Measurements from ENCODE around the gene GRK6.
A peak's percentile ranks its signal among the peaks of the same experiment; 100 is the strongest.
"Not testable (repeated sequence)": the region's sequence is repeated elsewhere in the genome, so short reads cannot be mapped to it uniquely, and the experiment has no call there.

Gene GRK6

GRCh38 chr5:177471610-177472356 is 45.3 kb downstream of the GRK6 start:
- DNase-seq (ENCODE audit: low spot score), result peak; percentile 58

GRCh38 chr5:177472460-177473442 is 46.3 kb downstream of the GRK6 start:
- DNase-seq (ENCODE audit: low spot score), result peak; percentile 76

GRCh38 chr5:177473443-177474001 is 47.0 kb downstream of the GRK6 start, which contains the start of gene DBN1:
TSS of gene DBN1 (minus strand) at chr5:177473634. CDS start at chr5:177473521, 113 bp downstream.
- peak; percentile 80 for DNase-seq (ENCODE audit: low spot score)

- DNase-seq (ENCODE audit: low spot score), result peak; percentile 58
These were observed 47.6 kb downstream of the GRK6 start for GRCh38 chr5:177474002-177474476.

GRCh38 chr5:177474846-177475562 is 48.5 kb downstream of the GRK6 start:
- no peak for DNase-seq (ENCODE audit: low spot score)

- no peak for DNase-seq (ENCODE audit: low spot score)
These were observed 49.3 kb downstream of the GRK6 start for GRCh38 chr5:177475563-177476427.

- no peak for DNase-seq (ENCODE audit: low spot score)
These were observed 50.2 kb downstream of the GRK6 start for GRCh38 chr5:177476531-177477233.

GRCh38 chr5:177477701-177478477 is 51.4 kb downstream of the GRK6 start:
- DNase-seq (ENCODE audit: low spot score), result no peak

- DNase-seq (ENCODE audit: low spot score), result no peak
These were observed 52.5 kb downstream of the GRK6 start for GRCh38 chr5:177478711-177479646.

- DNase-seq (ENCODE audit: low spot score), result no peak
These were observed 53.3 kb downstream of the GRK6 start for GRCh38 chr5:177479774-177480173.

GRCh38 chr5:177482359-177482795 is 55.9 kb downstream of the GRK6 start:
- DNase-seq (ENCODE audit: low spot score), result no peak

- no peak for DNase-seq (ENCODE audit: low spot score)
These were observed 56.6 kb downstream of the GRK6 start for GRCh38 chr5:177483042-177483441.

GRCh38 chr5:177483994-177484901 is 57.8 kb downstream of the GRK6 start:
- no peak for DNase-seq (ENCODE audit: low spot score)

GRCh38 chr5:177484902-177485549 is 58.5 kb downstream of the GRK6 start:
- no peak for DNase-seq (ENCODE audit: low spot score)

- not testable (repeated sequence) for DNase-seq (ENCODE audit: low spot score)
These were observed 59.3 kb downstream of the GRK6 start for GRCh38 chr5:177485753-177486152.

GRCh38 chr5:177486256-177486655 is 59.8 kb downstream of the GRK6 start:
- no peak for DNase-seq (ENCODE audit: low spot score)
